SK-N-SH treated with all-trans-retinoic acid at 6 μM for 48 hours (cell line): Measurements from ENCODE around the gene COL5A2.

ENCODE experiments used
- TOX ChIP-seq: fragments of 250-450 bp; sonication (Bioruptor Pico); IDR thresholded peaks from 2 replicates; pipeline ENCODE4 v1.8.0; 2021; ENCODE audit warnings: mild to moderate bottlenecking, moderate library complexity, borderline replicate concordance
- ZFP3 ChIP-seq: fragments of 250-450 bp; sonication (Bioruptor Pico); IDR thresholded peaks from 2 replicates; pipeline ENCODE4 v1.5.0; 2020; ENCODE audit warnings: mild to moderate bottlenecking, moderate library complexity

DNA sequence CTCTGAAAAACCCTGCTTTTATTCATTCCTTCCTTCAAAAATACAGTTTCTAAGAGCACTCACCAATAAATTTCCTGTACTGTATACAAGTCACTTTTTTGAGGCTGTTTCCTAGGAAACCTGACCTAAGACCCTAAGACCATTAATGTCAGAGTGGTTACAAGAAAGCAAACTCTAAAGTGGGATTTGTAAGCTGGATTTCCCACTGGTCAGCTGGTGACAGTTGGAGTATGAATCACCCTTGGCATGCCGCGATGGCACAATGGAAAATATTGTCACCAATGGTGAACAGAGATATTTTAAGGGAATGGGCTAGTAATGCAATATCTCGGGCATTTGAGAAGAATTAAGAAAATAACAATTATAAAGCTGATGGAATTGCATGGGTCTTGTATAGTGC lies 103.4 kb downstream of the COL5A2 start:
- no peak for TF ChIP-seq ZFP3 (CRISPR knock-in tag)
- TF ChIP-seq TOX (CRISPR knock-in tag): no peak
